Hepatocyte (in vitro differentiated cells): ENCODE data around the gene DMBX1. TPM values are rescaled to one million over a fixed set of nuclear protein-coding genes. Genes with fewer than 3 reads are reported as not detected.

Source experiments
- DNase-seq: peaks from one replicate; pipeline ENCODE4 v3.0.0-alpha.2; 2016; ENCODE audit warnings: low spot score
- H2AFZ ChIP-seq: fragments of 200-600 bp; sonication (generic); 2 replicates; pipeline ENCODE4 v1.6.0; 2016; ENCODE audit warnings: antibody characterized with exemption, mild to moderate bottlenecking
- H3K27ac ChIP-seq: fragments of 200-600 bp; sonication (generic); 2 replicates; pipeline ENCODE4 v1.5.1; 2016; ENCODE audit warnings: mild to moderate bottlenecking
- H3K27me3 ChIP-seq: fragments of 200-600 bp; sonication (generic); 2 replicates; pipeline ENCODE4 v1.6.1; 2016
- H3K36me3 ChIP-seq: fragments of 200-600 bp; sonication (generic); replicated peaks from 2 replicates; pipeline ENCODE4 v1.5.1; 2016; ENCODE audit warnings: low read depth; ENCODE audit not compliant: insufficient read depth
- H3K4me1 ChIP-seq: fragments of 200-600 bp; sonication (generic); 2 replicates; pipeline ENCODE4 v1.5.1; 2016; ENCODE audit warnings: mild to moderate bottlenecking, moderate library complexity; ENCODE audit not compliant: insufficient read depth
- H3K4me2 ChIP-seq: fragments of 200-600 bp; sonication (generic); 2 replicates; pipeline ENCODE4 v1.6.0; 2016
- H3K4me3 ChIP-seq: fragments of 200-600 bp; sonication (generic); 2 replicates; pipeline ENCODE4 v1.5.1; 2016; ENCODE audit warnings: mild to moderate bottlenecking
- H3K79me2 ChIP-seq: fragments of 200-600 bp; sonication (generic); 2 replicates; pipeline ENCODE4 v1.6.0; 2017; ENCODE audit warnings: mild to moderate bottlenecking
- H3K9me2 ChIP-seq: fragments of 200-600 bp; sonication (generic); replicated peaks from 2 replicates; pipeline ENCODE4 v1.6.0; 2017; ENCODE audit warnings: mild to moderate bottlenecking; ENCODE audit not compliant: insufficient read depth
- H3K9me3 ChIP-seq: fragments of 200-600 bp; sonication (generic); 2 replicates; pipeline ENCODE4 v1.5.1; 2016; ENCODE audit warnings: low read depth, mild to moderate bottlenecking
- H4K20me1 ChIP-seq: fragments of 200-600 bp; sonication (generic); 2 replicates; pipeline ENCODE4 v1.6.0; 2016; ENCODE audit warnings: mild to moderate bottlenecking; ENCODE audit not compliant: insufficient read depth, poor library complexity, severe bottlenecking
- EZH2 ChIP-seq: fragments of 200-600 bp; sonication (generic); IDR thresholded peaks from 2 replicates; pipeline ENCODE4 v1.6.1; 2016; ENCODE audit warnings: antibody characterized with exemption, mild to moderate bottlenecking, borderline replicate concordance
- EZH2phosphoT487 ChIP-seq: fragments of 200-600 bp; sonication (generic); IDR thresholded peaks from one replicate; pipeline ENCODE4 v1.6.1; 2018; ENCODE audit warnings: antibody characterized with exemption, mild to moderate bottlenecking, low read depth, moderate library complexity; ENCODE audit not compliant: unreplicated experiment, severe bottlenecking
- WGBS: methylation state at CpG from one replicate; pipeline ENCODE4 v1.1.6; 2016; ENCODE audit warnings: low lambda C conversion rate; ENCODE audit errors: missing lambda C conversion rate; 5-methylcytosine and 5-hydroxymethylcytosine counted together
- polyA plus RNA-seq: library from polyadenylated mRNA; unstranded; fragments of >200 nt; fragmentation: Nextera tagmentation; extraction: Ambion mirVana; gene quantifications from 2 replicates; pipeline ENCODE4 v1.2.1, GENCODE V29; 2016
- total RNA-seq: library from RNA; depleted of rRNA; stranded (reverse); fragments of >200 nt; gene quantifications from 2 replicates; pipeline ENCODE4 v1.2.3, GENCODE V29; 2014
- TF ChIP-seq, protein P1 (sequence below): fragments of 200-600 bp; sonication (generic); IDR thresholded peaks from 2 replicates; pipeline ENCODE4 v1.5.1; 2016; ENCODE audit warnings: antibody characterized with exemption, mild to moderate bottlenecking; ENCODE audit not compliant: poor library complexity

DMBX1 gene
- total and polyA plus RNA-seq, 2 experiments from 2014 or later: not detected

- Histone ChIP-seq H3K4me1 (no peaks in the 10 kb centered on the region), H3K9me2 (no peaks in the 10 kb centered on the region), H3K9me3 (no peaks in the 10 kb centered on the region), H3K36me3 (no peaks in the 10 kb centered on the region), H4K20me1 (no peaks in the 10 kb centered on the region), H3K27me3 (peaks cover 38% of the 10 kb centered on the region), H3K4me2 (no peak overlapping the region), H3K4me3 (no peak overlapping the region), H3K27ac (no peak overlapping the region), H2AFZ (no peak overlapping the region), H3K79me2 (no peaks in the 10 kb centered on the region)
- WGBS: 56% methylated on average over 2 of the region's 2 CpGs
- TF ChIP-seq EZH2 (no peak), EZH2phosphoT487 (no peak)
- TF ChIP-seq, protein P1, sequence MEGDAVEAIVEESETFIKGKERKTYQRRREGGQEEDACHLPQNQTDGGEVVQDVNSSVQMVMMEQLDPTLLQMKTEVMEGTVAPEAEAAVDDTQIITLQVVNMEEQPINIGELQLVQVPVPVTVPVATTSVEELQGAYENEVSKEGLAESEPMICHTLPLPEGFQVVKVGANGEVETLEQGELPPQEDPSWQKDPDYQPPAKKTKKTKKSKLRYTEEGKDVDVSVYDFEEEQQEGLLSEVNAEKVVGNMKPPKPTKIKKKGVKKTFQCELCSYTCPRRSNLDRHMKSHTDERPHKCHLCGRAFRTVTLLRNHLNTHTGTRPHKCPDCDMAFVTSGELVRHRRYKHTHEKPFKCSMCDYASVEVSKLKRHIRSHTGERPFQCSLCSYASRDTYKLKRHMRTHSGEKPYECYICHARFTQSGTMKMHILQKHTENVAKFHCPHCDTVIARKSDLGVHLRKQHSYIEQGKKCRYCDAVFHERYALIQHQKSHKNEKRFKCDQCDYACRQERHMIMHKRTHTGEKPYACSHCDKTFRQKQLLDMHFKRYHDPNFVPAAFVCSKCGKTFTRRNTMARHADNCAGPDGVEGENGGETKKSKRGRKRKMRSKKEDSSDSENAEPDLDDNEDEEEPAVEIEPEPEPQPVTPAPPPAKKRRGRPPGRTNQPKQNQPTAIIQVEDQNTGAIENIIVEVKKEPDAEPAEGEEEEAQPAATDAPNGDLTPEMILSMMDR: peak; percentile 30
- DNase-seq: peak; percentile 41
Observed at GRCh38 chr1:46535063-46535462, 45.4 kb downstream of the DMBX1 start.

- Histone ChIP-seq H3K79me2 (no peaks in the 10 kb centered on the region), H3K36me3 (no peaks in the 10 kb centered on the region), H4K20me1 (no peaks in the 10 kb centered on the region), H3K4me3 (no peak overlapping the region), H3K27me3 (peaks cover 43% of the 10 kb centered on the region), H3K4me2 (no peak overlapping the region), H2AFZ (no peak overlapping the region), H3K27ac (no peak overlapping the region), H3K4me1 (no peaks in the 10 kb centered on the region), H3K9me3 (no peaks in the 10 kb centered on the region), H3K9me2 (no peaks in the 10 kb centered on the region)
- DNase-seq: no peak
- TF ChIP-seq, protein P1: no peak
- TF ChIP-seq EZH2phosphoT487: no peak
- no peak for TF ChIP-seq EZH2
- 88% methylated on average over 1 of the region's 1 CpG for WGBS
Observed at GRCh38 chr1:46536527-46536926, 46.9 kb downstream of the DMBX1 start.

DNA sequence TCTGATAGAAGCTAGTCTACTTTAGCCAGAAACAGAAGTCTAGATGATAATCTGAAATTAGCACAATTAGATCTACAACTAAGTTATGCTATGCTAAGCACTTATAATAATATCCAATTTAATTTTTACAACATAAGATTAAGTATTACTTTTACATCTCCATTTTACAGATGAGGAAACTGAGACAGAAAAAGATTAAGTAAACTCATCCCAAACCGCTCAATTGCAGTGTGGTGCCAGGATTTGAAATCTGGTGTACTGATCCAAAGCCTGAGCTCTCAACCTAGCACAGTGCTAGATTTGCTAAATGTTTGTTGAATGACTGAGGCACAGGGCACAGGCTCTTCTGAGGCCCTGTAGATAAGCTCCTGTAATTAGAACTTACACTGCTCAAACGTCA is 48.0 kb downstream of the DMBX1 start:
- Histone ChIP-seq H3K4me1 (no peaks in the 10 kb centered on the region), H3K9me3 (no peaks in the 10 kb centered on the region), H3K27me3 (peaks cover 49% of the 10 kb centered on the region), H3K79me2 (no peaks in the 10 kb centered on the region), H3K4me3 (no peak overlapping the region), H3K4me2 (no peak overlapping the region), H3K27ac (no peak overlapping the region), H3K9me2 (no peaks in the 10 kb centered on the region), H2AFZ (no peak overlapping the region), H3K36me3 (no peaks in the 10 kb centered on the region), H4K20me1 (no peaks in the 10 kb centered on the region)
- WGBS: 58% methylated on average over 2 of the region's 2 CpGs
- no peak for DNase-seq
- TF ChIP-seq EZH2phosphoT487: no peak
- TF ChIP-seq EZH2: no peak
- TF ChIP-seq, protein P1: no peak

GRCh38 chr1:46538147-46538546 is 48.5 kb downstream of the DMBX1 start:
- H3K27ac ChIP-seq: no peak overlapping the region
- 52% methylated on average over 2 of the region's 2 CpGs for WGBS
- H3K79me2 ChIP-seq: no peaks in the 10 kb centered on the region
- no peaks in the 10 kb centered on the region for H3K36me3 ChIP-seq
- TF ChIP-seq, protein P1: no peak
- TF ChIP-seq EZH2: no peak
- no peak for TF ChIP-seq EZH2phosphoT487
- DNase-seq: no peak
- H3K4me3 ChIP-seq: no peak overlapping the region
- no peaks in the 10 kb centered on the region for H3K9me3 ChIP-seq
- no peaks in the 10 kb centered on the region for H3K9me2 ChIP-seq
- no peaks in the 10 kb centered on the region for H3K4me1 ChIP-seq
- no peak overlapping the region for H3K4me2 ChIP-seq
- peaks cover 52% of the 10 kb centered on the region for H3K27me3 ChIP-seq
- H2AFZ ChIP-seq: no peak overlapping the region
- no peaks in the 10 kb centered on the region for H4K20me1 ChIP-seq
